H54 (cell line): ENCODE results near the gene GDF2.

ENCODE experiments used
- DNase-seq: peaks from one replicate; pipeline ENCODE4 v3.0.0; 2011; ENCODE audit warnings: low spot score, mixed read lengths; ENCODE audit not compliant: insufficient read length
- FAIRE-seq: peaks from 3 replicates; lab custom pipeline; 2011; peaks lifted over from hg19 to GRCh38; lab: Jason Lieb, UNC
- POLR2A ChIP-seq: IDR thresholded peaks from 2 replicates; pipeline ENCODE4 v1.6.1; 2011; ENCODE audit warnings: low read depth, mild to moderate bottlenecking, low read length

Gene GDF2

GRCh38 chr10:47351899-47352815, 29.9 kb downstream of the GDF2 start:
- DNase-seq (no peak), FAIRE-seq (no peak)
- TF ChIP-seq POLR2A = no peak

DNA sequence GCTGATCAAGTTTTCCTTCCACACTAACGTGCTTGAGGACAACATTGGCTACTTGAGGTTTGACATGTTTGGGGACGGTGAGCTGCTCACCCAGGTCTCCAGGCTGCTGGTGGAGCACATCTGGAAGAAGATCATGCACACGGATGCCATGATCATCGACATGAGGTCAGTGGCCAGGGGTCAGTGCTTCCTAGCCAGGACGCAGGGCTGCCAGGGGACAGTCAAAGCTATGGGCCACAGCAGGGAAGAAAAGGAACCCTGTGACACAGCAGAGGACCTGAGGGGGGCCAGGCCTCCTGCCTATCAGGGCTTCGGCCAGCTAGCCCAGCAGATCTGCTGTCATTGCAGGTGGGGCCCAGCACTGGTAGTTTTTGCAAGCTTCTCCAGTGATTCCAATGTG, 31.1 kb downstream of the GDF2 start:
- DNase-seq = no peak
- FAIRE-seq = no peak
- no peak for TF ChIP-seq POLR2A

GRCh38 chr10:47354165-47354564, 31.9 kb downstream of the GDF2 start:
- no peak for DNase-seq
- no peak for TF ChIP-seq POLR2A
- no peak for FAIRE-seq

GRCh38 chr10:47354900-47355299, 32.6 kb downstream of the GDF2 start:
- DNase-seq (no peak), FAIRE-seq (no peak)
- no peak for TF ChIP-seq POLR2A

GRCh38 chr10:47356708-47357107, 34.5 kb downstream of the GDF2 start:
- DNase-seq = no peak
- TF ChIP-seq POLR2A = no peak
- FAIRE-seq = no peak

DNA sequence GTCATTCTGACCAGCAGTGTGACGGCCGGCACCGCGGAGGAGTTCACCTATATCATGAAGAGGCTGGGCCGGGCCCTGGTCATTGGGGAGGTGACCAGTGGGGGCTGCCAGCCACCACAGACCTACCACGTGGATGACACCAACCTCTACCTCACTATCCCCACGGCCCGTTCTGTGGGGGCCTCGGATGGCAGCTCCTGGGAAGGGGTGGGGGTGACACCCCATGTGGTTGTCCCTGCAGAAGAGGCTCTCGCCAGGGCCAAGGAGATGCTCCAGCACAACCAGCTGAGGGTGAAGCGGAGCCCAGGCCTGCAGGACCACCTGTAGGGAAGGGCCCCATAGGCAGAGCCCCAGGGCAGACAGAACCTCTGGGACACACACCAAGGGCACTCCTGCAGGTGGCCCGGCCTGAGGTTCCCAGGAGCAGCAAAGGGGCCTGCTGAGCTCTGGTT, 34.9 kb downstream of the GDF2 start:
- TF ChIP-seq POLR2A = no peak
- no peak for FAIRE-seq
- no peak for DNase-seq

DNA sequence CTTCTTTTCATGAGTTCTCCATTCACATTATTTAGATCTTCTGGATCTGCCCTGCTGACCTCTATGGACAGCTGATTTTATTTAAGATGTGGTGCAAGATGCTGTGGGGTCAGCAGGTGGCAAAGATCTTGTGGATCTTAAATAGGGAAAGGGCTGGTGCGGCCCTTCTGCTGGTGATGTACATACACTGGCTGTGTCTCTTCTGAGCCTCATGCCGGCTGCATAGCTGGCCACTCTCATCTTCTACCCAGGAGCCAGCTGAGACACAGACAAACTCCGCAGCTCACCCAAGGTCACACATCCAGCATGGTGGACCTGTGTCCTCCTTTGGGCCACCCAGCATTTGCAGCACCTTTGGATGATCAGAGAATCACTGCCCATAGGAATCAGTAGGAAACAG, 35.7 kb downstream of the GDF2 start:
- FAIRE-seq (no peak), DNase-seq (no peak)
- TF ChIP-seq POLR2A = no peak

DNA sequence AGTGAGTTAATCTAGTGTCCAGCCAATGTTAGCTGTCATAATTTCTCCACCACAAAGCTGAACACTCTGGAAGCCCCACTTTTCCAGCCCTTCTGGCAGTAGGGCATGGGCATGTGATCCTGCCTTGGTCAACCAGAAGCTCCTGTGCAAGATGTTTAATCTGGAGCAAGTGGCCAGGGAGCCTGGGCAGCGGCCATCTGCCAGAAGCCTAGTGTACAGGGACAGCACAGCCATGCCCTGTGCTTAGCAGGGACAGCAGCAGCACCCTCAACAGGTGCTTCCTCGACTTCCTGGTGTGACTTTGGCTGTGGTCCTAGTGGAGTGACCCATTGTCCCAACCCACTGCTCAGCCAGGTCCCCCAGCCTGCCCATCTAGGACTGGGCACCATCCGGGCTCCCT, 36.2 kb downstream of the GDF2 start:
- DNase-seq (no peak), FAIRE-seq (no peak)
- no peak for TF ChIP-seq POLR2A

DNA sequence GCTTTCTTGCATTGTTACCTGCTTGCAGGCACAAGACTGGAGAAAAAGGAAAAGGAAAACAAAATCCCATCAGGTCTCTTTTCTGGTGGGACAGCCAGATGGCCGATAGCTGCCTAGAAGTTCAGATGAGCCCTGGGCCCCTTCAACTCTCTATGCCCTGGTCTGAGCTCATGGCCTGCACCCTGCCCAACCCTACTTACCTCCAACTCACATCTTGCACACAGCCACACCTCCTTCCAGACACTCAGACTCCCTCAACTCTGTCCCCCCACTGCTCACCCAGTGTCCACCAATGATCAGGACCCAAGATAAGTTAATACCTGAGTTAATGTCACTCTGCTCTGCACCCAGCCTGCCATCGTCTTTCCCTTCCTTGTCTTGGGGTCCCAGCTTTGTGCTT, 36.8 kb downstream of the GDF2 start:
- no peak for DNase-seq
- no peak for TF ChIP-seq POLR2A
- no peak for FAIRE-seq

DNA sequence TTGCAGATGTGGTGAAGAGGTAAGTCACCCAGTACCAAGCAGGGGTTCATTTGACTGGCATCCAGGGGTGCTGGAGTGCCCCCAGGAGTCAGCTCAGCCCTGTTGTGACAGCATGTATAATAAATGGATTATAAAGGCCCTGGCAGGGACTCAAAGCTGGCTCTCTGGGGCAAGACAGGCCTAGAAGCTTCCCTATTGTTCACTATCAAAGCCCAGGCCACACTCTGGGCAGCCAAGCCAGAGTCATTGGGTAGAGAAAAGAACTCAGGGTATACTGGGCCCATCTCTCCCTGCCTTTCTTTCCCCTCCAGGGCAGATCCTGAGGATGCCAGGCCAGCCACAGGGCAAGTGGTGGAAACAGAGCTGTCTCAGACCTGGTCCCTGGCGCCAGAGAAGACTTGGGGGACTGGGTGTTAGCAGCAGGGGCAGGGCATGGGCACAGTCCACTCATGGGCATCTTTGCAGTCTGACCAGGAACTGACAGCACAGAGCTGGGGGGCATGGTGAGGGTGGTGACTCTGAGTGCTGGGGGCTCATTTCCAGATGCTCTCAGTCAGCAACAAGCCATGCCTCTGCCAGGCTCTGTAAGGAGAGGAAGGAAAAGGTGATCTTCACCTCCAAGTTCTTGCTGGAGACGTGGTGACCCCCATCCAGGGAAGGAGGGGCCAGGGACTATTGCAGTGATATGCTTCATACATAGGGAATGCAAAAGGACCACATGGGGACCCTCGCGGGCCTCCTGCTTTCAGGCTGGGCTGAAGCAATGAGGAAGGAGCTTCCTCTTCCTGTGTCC, 37.6 kb downstream of the GDF2 start:
- TF ChIP-seq POLR2A = no peak
- FAIRE-seq (no peak), DNase-seq (no peak)

DNA sequence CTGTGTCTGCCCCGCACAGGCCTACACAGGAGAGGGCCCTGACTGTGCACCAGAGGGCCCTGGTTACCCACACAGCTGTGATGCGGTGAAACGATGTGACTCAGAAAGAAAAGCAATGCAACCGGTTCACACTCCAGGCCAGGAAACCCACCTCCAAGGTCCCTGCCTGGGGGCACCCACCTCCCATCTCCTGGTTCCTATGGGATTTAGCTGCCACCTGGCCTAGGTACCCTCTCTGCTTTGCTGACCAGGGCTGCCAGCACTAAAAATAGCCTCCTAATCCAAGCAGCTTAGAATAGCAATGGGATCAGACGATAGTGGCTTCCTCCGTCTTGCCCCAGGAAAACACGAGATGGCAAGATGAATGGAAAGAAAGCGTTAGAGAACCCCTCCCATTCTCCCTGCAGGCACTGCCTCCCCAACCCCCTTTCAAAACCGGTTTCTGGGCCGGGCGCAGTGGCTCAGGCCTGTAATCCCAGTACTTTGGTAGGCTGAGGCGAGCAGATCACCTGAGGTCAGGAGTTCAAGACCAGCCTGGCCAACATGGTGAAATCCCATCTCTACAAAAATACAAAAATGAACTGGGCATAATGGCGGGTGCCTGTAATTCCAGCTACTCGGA, 38.3 kb downstream of the GDF2 start:
- TF ChIP-seq POLR2A = no peak
- FAIRE-seq (no peak), DNase-seq (no peak)

DNA sequence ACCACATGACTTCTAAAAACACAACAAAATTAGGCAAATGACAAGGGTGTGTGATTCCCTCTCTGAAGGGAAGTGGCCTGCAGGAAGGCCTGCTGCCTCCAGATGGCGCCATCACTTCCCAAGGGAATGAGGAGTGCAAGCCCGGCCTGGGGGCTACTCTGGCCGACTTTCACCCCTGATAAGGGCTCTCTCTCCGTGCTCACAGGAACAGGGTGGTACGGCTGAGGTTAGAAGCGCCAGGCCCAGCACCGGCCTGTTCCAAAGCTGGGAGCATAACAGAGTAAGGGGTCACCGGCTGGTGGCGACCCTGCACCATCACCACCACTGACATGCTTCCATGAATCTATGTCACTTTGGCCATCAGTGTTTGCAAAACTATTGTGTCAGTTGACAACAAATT, 39.0 kb downstream of the GDF2 start:
- no peak for TF ChIP-seq POLR2A
- DNase-seq = peak; percentile 47
- FAIRE-seq = no peak

DNA sequence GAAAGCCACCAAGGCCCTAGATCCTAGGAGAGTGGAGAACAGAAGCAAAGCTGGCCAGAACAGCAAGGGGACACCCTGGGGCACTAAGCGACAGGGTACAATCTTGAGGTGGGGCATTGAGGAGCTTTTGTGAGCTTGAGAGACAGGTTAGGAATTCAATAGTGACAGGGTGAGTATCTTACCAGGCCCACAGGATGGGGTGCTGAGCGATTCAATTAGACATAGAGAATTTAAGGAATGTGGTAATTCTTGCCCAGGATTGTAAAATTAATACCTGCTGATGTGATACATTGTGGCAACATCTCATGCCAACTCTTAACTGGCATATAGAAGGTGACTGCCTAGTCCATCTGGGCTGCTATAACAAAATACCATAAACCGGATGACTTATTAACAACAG, 39.9 kb downstream of the GDF2 start:
- FAIRE-seq (no peak), DNase-seq (no peak)
- TF ChIP-seq POLR2A = no peak

DNA sequence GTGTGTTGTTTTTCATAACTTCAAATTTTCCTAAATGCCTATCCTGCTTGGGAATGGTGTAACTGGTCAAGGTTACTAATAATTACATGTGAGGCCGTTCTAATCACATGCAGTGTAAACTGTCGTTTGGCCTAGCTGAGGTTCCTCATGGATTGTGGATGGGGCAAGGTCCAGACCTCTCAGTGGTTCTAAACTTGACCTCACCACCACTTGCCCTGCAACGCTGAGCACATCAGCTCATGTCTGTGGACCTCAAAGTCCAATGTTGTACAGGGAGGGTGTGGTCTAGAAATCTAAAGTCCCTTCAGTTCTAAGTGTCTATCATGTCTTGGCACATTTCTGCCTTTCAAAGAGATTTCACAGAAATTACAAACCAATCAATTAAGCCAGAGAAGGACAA, 41.5 kb downstream of the GDF2 start:
- DNase-seq = no peak
- FAIRE-seq = no peak
- TF ChIP-seq POLR2A = no peak
